HEK293 (cell line): ENCODE measurements around the gene DBNL.
"Not testable (repeated sequence)": the region's sequence is repeated elsewhere in the genome, so short reads cannot be mapped to it uniquely, and the experiment has no call there.

ENCODE experiments used
- CTCF ChIA-PET: fragments of 350-600 bp; formaldehyde crosslinking; extraction: SDS; loops from one replicate; lab custom pipeline; 2021; ENCODE audit warnings: antibody characterized with exemption; lab: Yijun Ruan, JAX
- POLR2A ChIA-PET: fragments of 300-600 bp; formaldehyde crosslinking; extraction: SDS; loops from one replicate; lab custom pipeline; 2020; ENCODE audit warnings: antibody characterized with exemption, inconsistent platforms; lab: Yijun Ruan, JAX
- H3K27ac ChIP-seq: fragments of 200-500 bp; sonication (Bioruptor generic); 2 replicates; pipeline ENCODE4 v1.5.1; 2014; ENCODE audit warnings: low read depth, low read length, control low read depth, inconsistent platforms; ENCODE audit errors: extremely low read depth
- H3K36me3 ChIP-seq, 2 experiments: fragments of 200-500 bp in 1 of 2; sonication (Bioruptor generic) in 1 of 2; 1 replicate in 1 of 2; 2 replicates in 1 of 2; pipeline ENCODE4 v1.5.1; 2014 to 2017; ENCODE audit warnings: inconsistent platforms in 2 of 2, low read length in 2 of 2; ENCODE audit not compliant: control insufficient read depth in 2 of 2, insufficient read depth in 1 of 2
- H3K4me1 ChIP-seq: fragments of 200-500 bp; sonication (Bioruptor generic); 2 replicates; pipeline ENCODE4 v1.5.1; 2014; ENCODE audit warnings: mild to moderate bottlenecking, low read length, inconsistent platforms; ENCODE audit not compliant: control insufficient read depth, insufficient read depth
- H3K4me3 ChIP-seq: 2 replicates; pipeline ENCODE4 v1.5.1; 2011; ENCODE audit warnings: low read depth, mild to moderate bottlenecking, control low read depth, low read length, moderate library complexity
- H3K9me3 ChIP-seq: fragments of 200-500 bp; sonication (Bioruptor generic); 2 replicates; pipeline ENCODE4 v1.5.1; 2014; ENCODE audit warnings: low read depth, low read length, inconsistent platforms; ENCODE audit not compliant: control insufficient read depth, insufficient read depth
- CTCF ChIP-seq: fragments of 450-650 bp; formaldehyde crosslinking; IDR thresholded peaks from 2 replicates; pipeline ENCODE4 v1.5.1; 2016; ENCODE audit warnings: missing biosample characterization, missing genetic modification characterization
- KLF8 ChIP-seq: fragments of 450-650 bp; formaldehyde crosslinking; IDR thresholded peaks from 2 replicates; pipeline ENCODE4 v1.5.1; 2016; ENCODE audit warnings: missing biosample characterization, missing genetic modification characterization
- SP7 ChIP-seq: fragments of 450-650 bp; formaldehyde crosslinking; IDR thresholded peaks from 2 replicates; pipeline ENCODE4 v1.5.1; 2016; ENCODE audit warnings: missing biosample characterization, missing genetic modification characterization
- ZBTB17 ChIP-seq: fragments of 450-650 bp; formaldehyde crosslinking; IDR thresholded peaks from 2 replicates; pipeline ENCODE4 v1.5.1; 2016; ENCODE audit warnings: missing biosample characterization, missing genetic modification characterization
- ZFHX2 ChIP-seq: fragments of 450-650 bp; formaldehyde crosslinking; conservative IDR thresholded peaks from 2 replicates; pipeline ENCODE4 v1.5.1; 2016; ENCODE audit warnings: missing biosample characterization, missing genetic modification characterization
- ZNF10 ChIP-seq: fragments of 450-650 bp; formaldehyde crosslinking; IDR thresholded peaks from 2 replicates; pipeline ENCODE4 v1.5.1; 2017; ENCODE audit warnings: missing biosample characterization, missing genetic modification characterization
- ZNF2 ChIP-seq: fragments of 450-650 bp; formaldehyde crosslinking; IDR thresholded peaks from 2 replicates; pipeline ENCODE4 v1.5.1; 2016; ENCODE audit warnings: missing biosample characterization, missing genetic modification characterization
- ZNF335 ChIP-seq: fragments of 450-650 bp; formaldehyde crosslinking; conservative IDR thresholded peaks from 2 replicates; pipeline ENCODE4 v1.5.1; 2016; ENCODE audit warnings: missing biosample characterization, missing genetic modification characterization
- ZNF391 ChIP-seq: fragments of 450-650 bp; formaldehyde crosslinking; IDR thresholded peaks from 2 replicates; pipeline ENCODE4 v1.5.1; 2016; ENCODE audit warnings: low read depth, missing biosample characterization, missing genetic modification characterization, borderline replicate concordance
- ZNF394 ChIP-seq: fragments of 450-650 bp; formaldehyde crosslinking; IDR thresholded peaks from 2 replicates; pipeline ENCODE4 v1.5.1; 2016; ENCODE audit warnings: missing biosample characterization, missing genetic modification characterization, mild to moderate bottlenecking, moderate library complexity, borderline replicate concordance
- ZNF501 ChIP-seq: fragments of 450-650 bp; formaldehyde crosslinking; IDR thresholded peaks from 2 replicates; pipeline ENCODE4 v1.5.1; 2016; ENCODE audit warnings: missing biosample characterization, missing genetic modification characterization
- ZSCAN30 ChIP-seq: fragments of 450-650 bp; IDR thresholded peaks from 2 replicates; pipeline ENCODE4 v1.5.1; 2018; ENCODE audit warnings: missing biosample characterization, mild to moderate bottlenecking, missing genetic modification characterization, moderate library complexity
- ZXDB ChIP-seq: fragments of 450-650 bp; formaldehyde crosslinking; IDR thresholded peaks from 2 replicates; pipeline ENCODE4 v1.5.1; 2016; ENCODE audit warnings: missing biosample characterization, missing genetic modification characterization
- TF ChIP-seq, protein P1 (sequence below): fragments of 450-650 bp; formaldehyde crosslinking; conservative IDR thresholded peaks from 2 replicates; pipeline ENCODE4 v1.5.1; 2016; ENCODE audit warnings: low read depth, missing biosample characterization, missing genetic modification characterization

Gene DBNL

GRCh38 chr7:44018857-44019807 lies 25.4 kb upstream of the DBNL start (continued):
- TF ChIP-seq, protein P1, sequence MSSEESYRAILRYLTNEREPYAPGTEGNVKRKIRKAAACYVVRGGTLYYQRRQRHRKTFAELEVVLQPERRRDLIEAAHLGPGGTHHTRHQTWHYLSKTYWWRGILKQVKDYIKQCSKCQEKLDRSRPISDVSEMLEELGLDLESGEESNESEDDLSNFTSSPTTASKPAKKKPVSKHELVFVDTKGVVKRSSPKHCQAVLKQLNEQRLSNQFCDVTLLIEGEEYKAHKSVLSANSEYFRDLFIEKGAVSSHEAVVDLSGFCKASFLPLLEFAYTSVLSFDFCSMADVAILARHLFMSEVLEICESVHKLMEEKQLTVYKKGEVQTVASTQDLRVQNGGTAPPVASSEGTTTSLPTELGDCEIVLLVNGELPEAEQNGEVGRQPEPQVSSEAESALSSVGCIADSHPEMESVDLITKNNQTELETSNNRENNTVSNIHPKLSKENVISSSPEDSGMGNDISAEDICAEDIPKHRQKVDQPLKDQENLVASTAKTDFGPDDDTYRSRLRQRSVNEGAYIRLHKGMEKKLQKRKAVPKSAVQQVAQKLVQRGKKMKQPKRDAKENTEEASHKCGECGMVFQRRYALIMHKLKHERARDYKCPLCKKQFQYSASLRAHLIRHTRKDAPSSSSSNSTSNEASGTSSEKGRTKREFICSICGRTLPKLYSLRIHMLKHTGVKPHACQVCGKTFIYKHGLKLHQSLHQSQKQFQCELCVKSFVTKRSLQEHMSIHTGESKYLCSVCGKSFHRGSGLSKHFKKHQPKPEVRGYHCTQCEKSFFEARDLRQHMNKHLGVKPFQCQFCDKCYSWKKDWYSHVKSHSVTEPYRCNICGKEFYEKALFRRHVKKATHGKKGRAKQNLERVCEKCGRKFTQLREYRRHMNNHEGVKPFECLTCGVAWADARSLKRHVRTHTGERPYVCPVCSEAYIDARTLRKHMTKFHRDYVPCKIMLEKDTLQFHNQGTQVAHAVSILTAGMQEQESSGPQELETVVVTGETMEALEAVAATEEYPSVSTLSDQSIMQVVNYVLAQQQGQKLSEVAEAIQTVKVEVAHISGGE (tag by site-specific recombination) = peak; percentile 91
- TF ChIP-seq ZSCAN30 (tag by site-specific recombination) (peak; percentile 88; the same call in 1 of the 2 replicates), ZNF2 (tag by site-specific recombination) (peak; percentile 80), CTCF (tag by site-specific recombination) (peak; percentile 97), KLF8 (peak; percentile 75), ZNF394 (tag by site-specific recombination) (peak; percentile 72; the same call in 1 of the 2 replicates), ZNF501 (tag by site-specific recombination) (peak; percentile 97), SP7 (tag by site-specific recombination) (peak; percentile 81), ZNF335 (tag by site-specific recombination) (peak; percentile 25), ZBTB17 (tag by site-specific recombination) (peak; percentile 78), ZNF391 (tag by site-specific recombination) (peak; percentile 83; the same call in 1 of the 2 replicates), ZXDB (tag by site-specific recombination) (peak; percentile 91), ZNF10 (tag by site-specific recombination) (0 out of 2 replicates have a peak, but pooled peaks have one; percentile 17), ZFHX2 (tag by site-specific recombination) (peak; percentile 75)

- not testable (repeated sequence) for H3K4me3 ChIP-seq, H3K27ac ChIP-seq, H3K36me3 ChIP-seq, H3K4me1 ChIP-seq, H3K9me3 ChIP-seq
- ChIA-PET POLR2A (interaction anchor here (0.6 to 1.3 kb wide), 4 partner anchors 42 to 1103 kb away, joined by 3 to 6 read pairs (median 3); no protein-coding TSS in a partner anchor), CTCF (interaction anchor here (0.6 to 1.4 kb wide), 6 partner anchors 8 to 546 kb away, joined by 3 to 4 read pairs (median 3); no protein-coding TSS in a partner anchor)
Measured at GRCh38 chr7:44019825-44020224, 24.7 kb upstream of the DBNL start.

GRCh38 chr7:44022069-44022468 lies 22.4 kb upstream of the DBNL start:
- H3K9me3 ChIP-seq, H3K27ac ChIP-seq, POLR2A ChIA-PET, H3K36me3 ChIP-seq, H3K4me3 ChIP-seq, CTCF ChIA-PET, H3K4me1 ChIP-seq: not testable (repeated sequence)

DNA sequence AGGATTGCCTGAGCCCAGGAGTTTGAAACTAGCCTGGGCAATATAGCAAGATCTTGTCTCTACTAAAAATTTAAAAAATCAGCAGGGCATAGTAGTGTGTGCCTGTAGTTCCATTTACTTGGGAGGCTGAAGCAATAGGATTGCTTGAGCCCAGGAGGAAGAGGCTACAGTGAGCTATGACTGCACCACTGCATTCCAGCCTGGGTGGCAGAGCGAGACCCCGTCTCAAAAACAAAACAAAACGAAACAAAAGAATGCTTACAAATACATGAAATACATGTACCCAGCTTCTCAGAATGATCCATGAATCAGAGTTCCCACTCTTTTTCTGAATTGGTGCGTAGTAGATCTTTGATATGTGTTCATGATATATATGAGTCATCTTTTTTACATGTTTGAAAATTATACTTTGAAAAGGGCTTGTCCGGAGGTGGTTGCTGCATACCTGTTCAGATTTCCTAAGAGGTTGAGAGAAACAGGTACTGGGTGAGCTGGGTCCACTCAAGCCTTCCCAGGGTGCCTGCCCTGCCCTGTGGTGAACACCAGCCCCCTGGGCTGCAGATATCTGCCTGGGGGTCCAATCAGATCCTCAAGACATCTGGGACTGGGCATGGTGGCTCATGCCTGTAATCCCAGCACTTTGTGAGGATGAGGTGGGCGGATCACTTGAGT lies 21.6 kb upstream of the DBNL start:
- H3K9me3 ChIP-seq, POLR2A ChIA-PET, H3K27ac ChIP-seq, H3K4me1 ChIP-seq, H3K36me3 ChIP-seq, H3K4me3 ChIP-seq: not testable (repeated sequence)
- CTCF ChIA-PET = interaction anchor here (0.7 kb wide), 1 partner anchor 48 kb away, joined by 4 read pairs; no protein-coding TSS in a partner anchor

- POLR2A ChIA-PET, H3K27ac ChIP-seq, H3K4me1 ChIP-seq, CTCF ChIA-PET, H3K9me3 ChIP-seq, H3K4me3 ChIP-seq, H3K36me3 ChIP-seq: not testable (repeated sequence)
Measured at GRCh38 chr7:44029433-44029832, 15.1 kb upstream of the DBNL start.
